ENCODE data around the gene CHMP1B. TPM values are rescaled to one million over a fixed set of nuclear protein-coding genes. Genes with fewer than 3 reads are reported as not detected.
"Not testable (repeated sequence)": the region's sequence is repeated elsewhere in the genome, so short reads cannot be mapped to it uniquely, and the experiment has no call there.

Gene CHMP1B
- total and polyA plus RNA-seq, 8 donors = 17.9 to 96.0 (median 39.5) TPM

GRCh38 chr18:11850821-11851145 lies 430 bp upstream of the CHMP1B start:
- peak overlapping the region; percentile 87 to 98 (median 97) for H3K27ac ChIP-seq
- TF ChIP-seq EP300 (IDR thresholded peaks at IDR 0.05) (no peak), POLR2AphosphoS5 (IDR thresholded peaks at IDR 0.05) (no peak), POLR2A (IDR thresholded peaks at IDR 0.05) (no peak), CTCF (IDR thresholded peaks at IDR 0.05) (no peak)
- 0 to 1% (median 0%) methylated on average over 10 of the region's 10 CpGs for WGBS, 5 donors
- no peaks in the 10 kb centered on the region for H3K9me3 ChIP-seq
- intact Hi-C loops (cut with DNase I; ENCODE audit: low total_unique reads) = loop anchor here (10.0 kb wide), 1 partner anchor 54 kb away; the partner anchor contains the start of gene MPPE1
- peaks cover 13 to 51% (median 43%) of the 10 kb centered on the region in 4 donors for H3K4me1 ChIP-seq
- peak in 1 of 2 donors; percentile 82 for DNase-seq
- H3K27me3 ChIP-seq = no peaks in the 10 kb centered on the region
- peak overlapping the region; percentile 74 to 96 (median 90) for H3K4me3 ChIP-seq
- H3K36me3 ChIP-seq = peaks cover 0 to 18% (median 8%) of the 10 kb centered on the region in 4 donors

- Histone ChIP-seq H3K4me1 (peaks cover 13 to 61% (median 49%) of the 10 kb centered on the region in 4 donors), H3K27ac (peak overlapping the region; percentile 87 to 98 (median 97)), H3K27me3 (no peaks in the 10 kb centered on the region), H3K4me3 (peak overlapping the region; percentile 74 to 96 (median 90)), H3K9me3 (no peaks in the 10 kb centered on the region), H3K36me3 (peaks cover 0 to 18% (median 8%) of the 10 kb centered on the region in 4 donors)
- 0 to 1% (median 1%) methylated on average over 15 to 23 of the region's 23 CpGs for WGBS, 5 donors
- peak; percentile 40 to 80 for DNase-seq
- TF ChIP-seq CTCF (IDR thresholded peaks at IDR 0.05) = no peak
- no peak for TF ChIP-seq EP300 (IDR thresholded peaks at IDR 0.05)
- no peak for TF ChIP-seq POLR2AphosphoS5 (IDR thresholded peaks at IDR 0.05)
- no peak for TF ChIP-seq POLR2A (IDR thresholded peaks at IDR 0.05)
- intact Hi-C loops (cut with DNase I; ENCODE audit: low total_unique reads) = loop anchor here (10.0 kb wide), 1 partner anchor 53 kb away; the partner anchor contains the start of gene MPPE1
These were observed 659 bp downstream of the CHMP1B start for GRCh38 chr18:11851806-11852337.

GRCh38 chr18:11854554-11854953 lies 3.3 kb downstream of the CHMP1B start:
- intact Hi-C loops (cut with DNase I; ENCODE audit: low total_unique reads) = loop anchor here (10.0 kb wide), 1 partner anchor 50 kb away; the partner anchor contains the start of gene MPPE1
- not testable (repeated sequence) for H3K4me3 ChIP-seq, H3K9me3 ChIP-seq, DNase-seq, H3K27me3 ChIP-seq
- WGBS, 5 donors = 90 to 96% (median 92%) methylated on average over 6 of the region's 6 CpGs
- Histone ChIP-seq H3K27ac (peak overlapping the region in 2 of 5 donors; percentile 5 to 97), H3K4me1 (peaks cover 13 to 81% (median 50%) of the 10 kb centered on the region in 4 donors), H3K36me3 (peaks cover 0 to 18% (median 8%) of the 10 kb centered on the region in 4 donors)

- TF ChIP-seq POLR2AphosphoS5 (IDR thresholded peaks at IDR 0.05) (peak; percentile 55 to 80 (median 66)), EP300 (IDR thresholded peaks at IDR 0.05) (peak; percentile 94), POLR2A (IDR thresholded peaks at IDR 0.05) (no peak), CTCF (IDR thresholded peaks at IDR 0.05) (no peak)
- 21 to 39% (median 30%) methylated on average over 11 of the region's 11 CpGs for WGBS, 5 donors
- intact Hi-C loops (cut with DNase I; ENCODE audit: low total_unique reads) = loop anchor here (10.0 kb wide), 1 partner anchor 47 kb away; the partner anchor contains the start of gene MPPE1
These were observed 6.1 kb downstream of the CHMP1B start for GRCh38 chr18:11857177-11857887.

More at GRCh38 chr18:11857177-11857887, 6.1 kb downstream of the CHMP1B start:
- Histone ChIP-seq H3K4me3 (no peak overlapping the region), H3K27me3 (no peaks in the 10 kb centered on the region), H3K9me3 (no peaks in the 10 kb centered on the region), H3K27ac (peak overlapping the region in 4 of 5 donors; percentile 69 to 97 (median 76)), H3K4me1 (peaks cover 18 to 84% (median 33%) of the 10 kb centered on the region in 4 donors), H3K36me3 (peaks cover 0 to 18% (median 8%) of the 10 kb centered on the region in 4 donors)
- peak; percentile 56 to 80 for DNase-seq
